HG03520 (cell line): ENCODE measurements around the gene CENPN.
A peak's percentile ranks its signal among the peaks of the same experiment; 100 is the strongest.

ENCODE experiments used
- ATAC-seq: cut with Tn5 transposase; IDR thresholded peaks from one replicate; pipeline ENCODE4 v1.9.1; 2021; ENCODE audit warnings: mild to moderate bottlenecking, moderate library complexity; ENCODE audit not compliant: unreplicated experiment

Gene CENPN, protein sequence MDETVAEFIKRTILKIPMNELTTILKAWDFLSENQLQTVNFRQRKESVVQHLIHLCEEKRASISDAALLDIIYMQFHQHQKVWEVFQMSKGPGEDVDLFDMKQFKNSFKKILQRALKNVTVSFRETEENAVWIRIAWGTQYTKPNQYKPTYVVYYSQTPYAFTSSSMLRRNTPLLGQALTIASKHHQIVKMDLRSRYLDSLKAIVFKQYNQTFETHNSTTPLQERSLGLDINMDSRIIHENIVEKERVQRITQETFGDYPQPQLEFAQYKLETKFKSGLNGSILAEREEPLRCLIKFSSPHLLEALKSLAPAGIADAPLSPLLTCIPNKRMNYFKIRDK

DNA sequence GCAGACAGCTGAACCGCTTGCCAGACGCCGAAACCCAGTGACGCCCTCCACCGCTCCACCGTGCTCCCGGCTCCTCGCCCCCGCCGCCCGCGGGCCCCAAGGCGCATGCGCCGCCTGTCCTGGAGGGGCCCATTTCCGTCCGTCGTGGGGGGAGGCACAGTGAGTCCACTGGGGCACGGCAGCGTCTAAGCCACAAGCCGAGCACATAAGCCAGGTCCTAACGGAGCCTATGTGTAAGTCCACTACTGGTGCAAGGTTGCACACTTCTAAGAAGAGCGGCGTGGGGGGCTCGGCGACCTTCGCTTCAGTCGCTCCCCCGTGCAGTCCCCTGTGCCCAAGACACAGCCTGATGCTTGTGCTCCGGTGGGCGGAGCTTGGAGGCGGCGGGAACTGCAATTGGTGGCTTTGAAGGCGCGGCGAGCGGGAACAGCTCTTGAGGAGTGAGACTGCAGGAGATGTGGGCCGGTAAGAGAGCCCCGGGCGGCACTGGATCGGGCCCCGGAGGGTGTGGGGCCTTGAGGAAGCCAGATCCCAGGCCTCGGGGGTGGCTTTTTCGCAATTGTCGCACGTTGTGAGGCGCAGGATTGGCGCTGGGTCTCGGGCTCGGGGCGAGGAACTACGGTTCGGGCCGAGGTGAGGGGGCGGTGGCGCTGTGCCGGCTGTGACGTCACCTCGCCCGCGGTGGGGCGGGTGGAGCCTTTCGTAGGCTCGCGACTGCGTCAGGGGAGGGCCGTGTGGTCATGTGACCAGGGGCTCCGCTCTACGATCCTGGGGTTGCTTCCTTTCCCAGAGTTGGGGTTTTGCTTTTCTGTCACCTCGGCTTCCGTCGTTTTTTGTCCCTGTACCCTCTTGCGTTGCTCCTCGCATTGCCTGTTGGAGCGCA, at the start of gene CENPN, which contains the start of gene CMC2:
CENPN (plus strand) TSS at position 402 of the 883 bp plus-strand sequence. CDS start 4,726 bp downstream, outside the sequence.
CMC2 (minus strand) TSS at position 73 of the 883 bp plus-strand sequence. CDS start 9,491 bp downstream, outside the sequence.
- peak; percentile 79 for ATAC-seq

- ATAC-seq, result no peak
These were observed 48.7 kb upstream of the CENPN start for GRCh38 chr16:80958284-80958683.

DNA sequence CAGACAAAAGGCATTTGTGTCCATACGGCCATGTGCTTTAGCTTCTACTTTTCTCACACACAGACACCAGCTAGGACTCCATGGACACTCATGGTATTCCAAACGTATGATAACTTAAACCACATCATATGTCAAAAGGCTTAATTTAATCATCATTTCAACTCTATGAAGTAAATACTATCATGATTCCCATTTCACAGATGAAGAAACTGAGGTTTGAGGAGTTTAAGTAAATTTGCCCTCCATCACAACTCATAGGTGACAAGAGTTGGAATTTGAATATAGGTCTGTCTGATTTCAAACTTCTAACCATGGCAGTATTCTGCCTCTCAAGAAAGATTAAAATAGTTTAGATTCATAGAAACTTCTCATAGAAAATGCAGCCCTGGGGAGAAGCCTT, 44.1 kb upstream of the CENPN start:
- no peak for ATAC-seq

- ATAC-seq, result no peak
These were observed 42.7 kb upstream of the CENPN start for GRCh38 chr16:80964351-80964750.

DNA sequence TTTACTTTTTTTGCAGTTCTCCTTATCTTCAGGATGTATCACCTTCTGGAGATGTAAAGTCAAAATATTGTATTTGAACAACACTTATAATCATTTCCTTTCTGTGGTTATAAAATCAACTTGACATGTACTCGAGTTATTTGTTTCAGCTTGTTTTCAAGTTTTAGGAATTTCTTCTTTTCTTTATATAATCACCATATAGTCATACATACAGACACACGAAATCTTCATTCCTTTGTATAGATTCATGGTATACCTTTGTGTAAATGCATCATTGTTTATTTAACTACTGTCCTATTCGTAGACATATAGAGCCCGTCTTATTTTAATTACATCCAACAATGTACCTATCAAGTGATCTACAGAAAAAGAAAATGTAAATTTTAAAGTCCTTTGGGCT, 40.4 kb upstream of the CENPN start:
- no peak for ATAC-seq

- ATAC-seq, result no peak
These were observed 38.5 kb upstream of the CENPN start for GRCh38 chr16:80968386-80969113.

DNA sequence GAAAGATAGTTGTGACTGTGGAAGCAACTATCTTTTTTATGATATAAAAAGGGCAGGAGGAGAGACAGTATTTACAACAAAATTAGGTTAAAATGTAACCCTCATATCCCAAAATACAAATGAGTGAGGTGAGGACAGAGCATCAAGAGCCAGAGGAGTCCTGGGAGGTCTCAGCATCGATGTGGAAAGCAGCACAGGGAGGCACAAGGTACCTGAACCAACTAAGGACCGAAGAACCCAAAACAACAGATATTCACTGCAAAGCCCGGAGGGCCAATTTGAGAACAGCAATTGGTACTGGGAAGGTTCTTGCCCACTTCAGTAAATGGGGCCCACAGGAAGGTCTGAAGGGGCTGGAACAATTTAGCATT, 37.9 kb upstream of the CENPN start:
- no peak for ATAC-seq

DNA sequence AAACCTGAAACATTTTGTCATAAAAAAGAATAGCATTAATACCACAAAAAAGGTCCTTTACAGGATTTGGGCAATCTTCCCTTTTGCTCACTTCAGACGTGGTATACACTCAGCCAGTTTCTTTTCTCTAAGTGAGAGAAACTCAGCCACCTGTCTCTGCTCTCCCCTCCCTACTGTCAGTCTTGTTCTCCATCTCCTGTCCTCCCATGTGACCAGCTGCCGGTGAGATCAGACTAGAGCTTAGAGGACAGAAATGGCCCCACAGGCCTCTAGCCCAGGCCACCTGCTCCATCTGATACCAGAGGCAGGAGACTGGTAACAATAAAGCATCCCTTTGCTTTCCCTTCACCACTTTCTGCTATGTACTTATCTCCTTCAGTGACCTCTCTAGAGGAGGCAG, 35.2 kb upstream of the CENPN start:
- peak; percentile 68 for ATAC-seq

- ATAC-seq, result no peak
These were observed 34.4 kb upstream of the CENPN start for GRCh38 chr16:80972611-80973010.

GRCh38 chr16:80973991-80974390, 33.0 kb upstream of the CENPN start:
- ATAC-seq, result no peak

DNA sequence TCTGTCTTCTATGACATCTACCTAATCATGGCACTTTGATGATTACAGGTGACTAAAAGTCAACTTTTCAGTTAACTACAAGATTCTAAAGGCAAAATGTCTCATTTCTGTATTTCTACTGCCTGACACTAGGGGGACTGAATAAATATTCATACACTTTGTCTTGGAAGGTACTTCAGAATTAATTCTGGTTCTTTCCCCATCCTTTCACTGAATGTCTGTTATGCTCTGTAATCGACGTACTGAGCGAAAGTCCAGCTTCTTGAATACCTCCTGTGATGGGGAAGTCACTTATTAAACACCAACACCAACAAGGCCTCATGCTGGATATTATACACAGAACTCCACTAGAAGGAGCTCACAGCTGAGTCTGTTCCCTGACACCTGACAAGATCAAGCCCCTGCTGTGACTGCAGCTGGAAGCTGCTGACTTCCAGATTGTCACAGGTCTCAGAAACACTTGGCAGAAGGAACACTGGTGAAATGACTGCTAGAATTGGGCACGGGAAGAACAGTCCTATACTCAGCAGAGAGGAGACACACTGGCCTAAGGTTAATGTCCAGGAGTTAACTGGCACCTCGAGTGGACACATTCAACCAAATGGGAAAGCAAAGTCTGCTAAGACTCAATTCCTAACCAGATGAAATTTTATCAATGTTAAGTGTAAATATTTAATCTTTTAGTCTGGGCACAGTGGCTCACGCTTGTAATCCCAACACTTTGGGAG, 32.2 kb upstream of the CENPN start:
- ATAC-seq, result no peak

DNA sequence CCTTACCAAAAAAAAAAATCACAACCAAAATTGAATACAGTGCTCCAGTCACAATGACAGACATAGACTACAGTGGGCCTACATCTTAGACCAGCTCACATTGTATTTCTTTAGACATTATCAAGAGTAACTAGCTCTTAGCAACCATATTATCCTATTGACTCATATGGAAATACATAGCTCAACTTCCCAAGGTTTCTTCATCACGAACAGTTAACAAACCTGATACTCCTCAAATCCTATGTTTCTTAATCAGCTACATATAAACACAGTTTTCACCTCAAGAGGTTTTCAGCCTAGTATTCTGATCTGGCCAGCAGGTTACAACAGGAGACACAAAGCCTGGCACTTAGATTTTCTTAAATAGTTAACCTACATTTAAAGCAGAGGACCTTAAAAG, 30.1 kb upstream of the CENPN start:
- ATAC-seq, result no peak

DNA sequence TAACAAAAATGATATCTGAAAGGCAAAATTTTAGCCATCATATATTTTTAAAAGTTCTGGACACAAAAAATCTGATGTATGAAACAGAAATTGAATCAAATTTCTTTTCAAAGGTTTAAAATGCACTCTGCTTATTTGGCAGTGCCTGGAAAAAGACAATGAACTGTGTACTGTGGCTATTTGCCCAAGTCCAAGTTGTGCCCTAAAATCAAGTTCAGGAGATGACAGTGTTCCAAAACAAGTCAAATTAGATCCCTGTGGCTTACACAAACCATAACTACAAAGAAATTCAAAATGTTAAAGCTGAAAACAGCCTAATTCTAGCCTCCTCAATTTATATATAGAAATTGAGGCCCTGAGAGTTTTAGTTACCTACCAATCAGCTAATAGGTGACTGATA, 25.9 kb upstream of the CENPN start:
- no peak for ATAC-seq

GRCh38 chr16:80982646-80983045, 24.4 kb upstream of the CENPN start:
- no peak for ATAC-seq

- no peak for ATAC-seq
These were observed 22.7 kb upstream of the CENPN start for GRCh38 chr16:80984124-80984892.

DNA sequence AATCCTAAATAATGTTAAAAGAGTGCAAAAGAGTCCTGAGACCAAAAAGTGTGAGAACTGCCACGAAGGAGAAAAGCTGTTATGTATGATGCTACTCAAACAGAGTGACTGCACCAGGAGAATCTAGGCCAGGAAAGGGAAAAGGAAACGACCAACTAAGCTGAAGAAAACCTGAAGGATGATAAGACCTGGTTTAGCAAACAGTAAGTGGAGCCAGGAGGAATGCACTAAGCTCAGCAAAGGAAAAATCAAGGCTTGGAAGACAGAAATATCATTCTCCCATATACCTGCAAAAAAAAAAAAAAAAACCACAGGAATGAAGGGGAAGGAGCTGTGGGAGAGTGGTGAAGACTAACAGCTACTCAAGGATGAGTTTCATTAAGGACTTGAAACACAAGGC, 21.4 kb upstream of the CENPN start:
- ATAC-seq, result no peak

DNA sequence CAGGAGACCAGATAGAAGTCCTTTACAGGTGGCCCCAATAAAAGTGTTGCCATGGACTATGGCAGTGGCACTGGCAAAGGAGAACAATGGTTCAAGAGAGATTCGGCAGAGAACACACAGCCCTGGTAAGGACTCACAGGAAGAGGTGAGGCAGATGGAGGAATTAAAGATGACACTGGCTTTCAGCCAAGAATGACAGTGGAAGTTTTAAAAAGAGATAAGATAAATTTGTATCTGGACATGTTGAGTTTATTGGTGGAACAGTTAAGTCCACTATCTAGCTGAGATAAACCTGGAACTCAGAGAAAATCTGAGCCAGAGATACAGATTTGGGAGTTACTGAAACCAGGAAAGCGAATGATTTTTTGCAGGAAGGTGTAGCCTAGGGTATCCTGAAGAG, 20.5 kb upstream of the CENPN start:
- no peak for ATAC-seq

DNA sequence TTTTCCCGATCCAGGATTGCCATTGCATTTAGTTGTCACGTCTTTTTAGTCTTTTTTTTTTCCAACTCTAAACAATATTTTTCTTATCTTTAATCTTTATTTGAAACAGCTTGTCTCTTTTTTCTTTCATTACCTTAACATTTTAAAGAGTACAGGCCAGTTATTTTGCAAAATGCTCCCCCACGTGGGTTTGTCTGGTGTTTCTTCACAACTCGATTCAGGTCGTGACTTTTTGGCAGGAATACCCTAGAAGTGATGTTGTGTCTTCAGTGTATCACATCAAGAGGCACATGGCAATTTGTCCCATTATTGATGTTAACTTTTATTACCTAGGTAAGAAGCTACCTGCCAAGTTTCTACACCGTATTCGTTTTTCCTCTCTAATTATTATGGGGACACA, 18.3 kb upstream of the CENPN start:
- ATAC-seq, result no peak

- no peak for ATAC-seq
These were observed 17.2 kb upstream of the CENPN start for GRCh38 chr16:80989801-80990200.

- no peak for ATAC-seq
These were observed 16.4 kb upstream of the CENPN start for GRCh38 chr16:80990577-80990976.
